Lower lobe of right lung (tissue), 2 donors: Measurements from ENCODE around the gene IPO11. TPM values are rescaled to one million over a fixed set of nuclear protein-coding genes. Genes with fewer than 3 reads are reported as not detected.
"Not testable (repeated sequence)": the region's sequence is repeated elsewhere in the genome, so short reads cannot be mapped to it uniquely, and the experiment has no call there.

Source experiments
- ATAC-seq, 2 donors: fragments of 200-7000 bp; cut with Tn5 transposase; one replicate each; pipeline ENCODE4 v1.9.1; 2020 to 2022; ENCODE audit warnings: mild to moderate bottlenecking in 2 of 2, moderate library complexity in 2 of 2
- DNase-seq: peaks from one replicate; pipeline ENCODE4 v3.0.0-alpha.2; 2020
- H3K27ac ChIP-seq: fragments of 200-600 bp; one replicate; pipeline ENCODE4 v1.8.0; 2022
- H3K27me3 ChIP-seq: fragments of 200-600 bp; one replicate; pipeline ENCODE4 v1.8.0; 2022; ENCODE audit warnings: low read depth
- H3K36me3 ChIP-seq: fragments of 200-600 bp; one replicate; pipeline ENCODE4 v1.8.0; 2022; ENCODE audit warnings: mild to moderate bottlenecking
- H3K4me1 ChIP-seq: fragments of 200-600 bp; one replicate; pipeline ENCODE4 v1.8.0; 2022
- H3K4me3 ChIP-seq: fragments of 200-600 bp; one replicate; pipeline ENCODE4 v1.8.0; 2022; ENCODE audit warnings: mild to moderate bottlenecking
- H3K9me3 ChIP-seq: fragments of 200-600 bp; one replicate; pipeline ENCODE4 v1.8.0; 2022
- CTCF ChIP-seq: fragments of 200-600 bp; IDR thresholded peaks from one replicate; pipeline ENCODE4 v1.8.0; 2022; ENCODE audit warnings: antibody characterized with exemption, mild to moderate bottlenecking
- intact Hi-C: fragments of 100-400 bp; cut with DNase I; formaldehyde crosslinking; loops from one replicate; pipeline ENCODE4 v1.11.0; 2022
- total RNA-seq: library from RNA; stranded (reverse); fragmentation: NEBNext Ultra II Directional; extraction: Animal tissue kit (Norgen Biotek cat#: 25700); gene quantifications from one replicate; pipeline ENCODE4 v1.2.1, GENCODE V29; 2021
- donor health status: DM: no; HTN: yes; CAD: no; lungs with severe emphysema.

IPO11 gene
- total RNA-seq, 1 donor from 2014 or later = 30.4 TPM

GRCh38 chr5:62499756-62500155 lies 87.2 kb downstream of the IPO11 start:
- intact Hi-C loops = no loop called here
- no peak overlapping the region for H3K27ac ChIP-seq
- H3K9me3 ChIP-seq = no peaks in the 10 kb centered on the region
- H3K36me3 ChIP-seq = peaks cover 32% of the 10 kb centered on the region
- H3K4me1 ChIP-seq = no peaks in the 10 kb centered on the region
- no peaks in the 10 kb centered on the region for H3K27me3 ChIP-seq
- H3K4me3 ChIP-seq = no peak overlapping the region
- ATAC-seq (no peak), DNase-seq (no peak)
- no peak for TF ChIP-seq CTCF

- no peak for DNase-seq
- no peak for TF ChIP-seq CTCF
- no peaks in the 10 kb centered on the region for H3K9me3 ChIP-seq
- intact Hi-C loops = no loop called here
- no peak overlapping the region for H3K27ac ChIP-seq
- H3K4me3 ChIP-seq = no peak overlapping the region
- ATAC-seq = no peak
- H3K27me3 ChIP-seq = no peaks in the 10 kb centered on the region
- H3K4me1 ChIP-seq = no peaks in the 10 kb centered on the region
- peaks cover 32% of the 10 kb centered on the region for H3K36me3 ChIP-seq
These were observed 90.0 kb downstream of the IPO11 start for GRCh38 chr5:62502456-62503101.

- ATAC-seq (no peak), DNase-seq (no peak)
- Histone ChIP-seq H3K27me3 (no peaks in the 10 kb centered on the region), H3K36me3 (peaks cover 29% of the 10 kb centered on the region), H3K9me3 (no peaks in the 10 kb centered on the region), H3K4me1 (no peaks in the 10 kb centered on the region), H3K27ac (no peak overlapping the region), H3K4me3 (no peak overlapping the region)
- intact Hi-C loops = no loop called here
- no peak for TF ChIP-seq CTCF
These were observed 91.6 kb downstream of the IPO11 start for GRCh38 chr5:62504129-62504528.

GRCh38 chr5:62506659-62507460 lies 94.3 kb downstream of the IPO11 start:
- ATAC-seq (no peak), DNase-seq (no peak)
- H3K36me3 ChIP-seq = peaks cover 24% of the 10 kb centered on the region
- intact Hi-C loops = no loop called here
- H3K4me3 ChIP-seq = no peak overlapping the region
- no peaks in the 10 kb centered on the region for H3K9me3 ChIP-seq
- H3K27ac ChIP-seq = no peak overlapping the region
- H3K4me1 ChIP-seq = no peaks in the 10 kb centered on the region
- no peak for TF ChIP-seq CTCF
- no peaks in the 10 kb centered on the region for H3K27me3 ChIP-seq

GRCh38 chr5:62508760-62509159 lies 96.2 kb downstream of the IPO11 start:
- H3K4me3 ChIP-seq, H3K4me1 ChIP-seq, DNase-seq, ATAC-seq, H3K27ac ChIP-seq, intact Hi-C loops, H3K27me3 ChIP-seq, H3K9me3 ChIP-seq: not testable (repeated sequence)
- peaks cover 24% of the 10 kb centered on the region for H3K36me3 ChIP-seq

- intact Hi-C loops = no loop called here
- no peaks in the 10 kb centered on the region for H3K9me3 ChIP-seq
These were observed 97.2 kb downstream of the IPO11 start for GRCh38 chr5:62509806-62510205.

GRCh38 chr5:62513085-62513484 lies 100.5 kb downstream of the IPO11 start:
- H3K27ac ChIP-seq, H3K27me3 ChIP-seq, intact Hi-C loops, H3K4me1 ChIP-seq, DNase-seq, H3K4me3 ChIP-seq, H3K9me3 ChIP-seq, ATAC-seq: not testable (repeated sequence)
- H3K36me3 ChIP-seq = peaks cover 25% of the 10 kb centered on the region

More at GRCh38 chr5:62509806-62510205, 97.2 kb downstream of the IPO11 start:
- Histone ChIP-seq H3K27ac (no peak overlapping the region), H3K4me3 (no peak overlapping the region), H3K4me1 (no peaks in the 10 kb centered on the region), H3K27me3 (no peaks in the 10 kb centered on the region), H3K36me3 (peaks cover 24% of the 10 kb centered on the region)
- no peak for TF ChIP-seq CTCF
- ATAC-seq = no peak
- no peak for DNase-seq
